ENCODE measurements around the gene TECR.
"Not testable (repeated sequence)": the region's sequence is repeated elsewhere in the genome, so short reads cannot be mapped to it uniquely, and the experiment has no call there.

The TECR gene

DNA sequence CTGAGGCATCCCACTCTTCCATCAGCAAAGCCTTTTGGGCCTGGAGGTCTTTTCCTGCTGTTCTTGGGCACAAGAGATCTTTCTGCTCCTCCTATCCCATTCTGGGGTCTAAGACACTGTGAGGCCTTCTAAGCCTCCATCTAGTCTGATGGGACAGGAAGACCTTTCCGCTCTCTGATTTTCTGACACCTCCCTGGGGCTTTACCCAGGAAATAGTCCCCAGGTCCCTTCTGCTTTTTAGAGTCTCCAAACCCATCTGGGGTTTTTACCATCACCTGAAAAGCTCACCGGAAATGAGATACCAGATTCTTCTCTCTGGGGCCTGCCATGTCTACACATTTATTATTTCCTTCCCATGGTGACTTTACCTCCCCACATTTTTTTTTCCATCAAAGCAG lies 74.6 kb downstream of the TECR start:
- H3K27ac ChIP-seq = no peak overlapping the region
- DNase-seq (ENCODE audit: low spot score) = no peak
- H3K4me3 ChIP-seq = no peak overlapping the region
- TF ChIP-seq, protein P1, sequence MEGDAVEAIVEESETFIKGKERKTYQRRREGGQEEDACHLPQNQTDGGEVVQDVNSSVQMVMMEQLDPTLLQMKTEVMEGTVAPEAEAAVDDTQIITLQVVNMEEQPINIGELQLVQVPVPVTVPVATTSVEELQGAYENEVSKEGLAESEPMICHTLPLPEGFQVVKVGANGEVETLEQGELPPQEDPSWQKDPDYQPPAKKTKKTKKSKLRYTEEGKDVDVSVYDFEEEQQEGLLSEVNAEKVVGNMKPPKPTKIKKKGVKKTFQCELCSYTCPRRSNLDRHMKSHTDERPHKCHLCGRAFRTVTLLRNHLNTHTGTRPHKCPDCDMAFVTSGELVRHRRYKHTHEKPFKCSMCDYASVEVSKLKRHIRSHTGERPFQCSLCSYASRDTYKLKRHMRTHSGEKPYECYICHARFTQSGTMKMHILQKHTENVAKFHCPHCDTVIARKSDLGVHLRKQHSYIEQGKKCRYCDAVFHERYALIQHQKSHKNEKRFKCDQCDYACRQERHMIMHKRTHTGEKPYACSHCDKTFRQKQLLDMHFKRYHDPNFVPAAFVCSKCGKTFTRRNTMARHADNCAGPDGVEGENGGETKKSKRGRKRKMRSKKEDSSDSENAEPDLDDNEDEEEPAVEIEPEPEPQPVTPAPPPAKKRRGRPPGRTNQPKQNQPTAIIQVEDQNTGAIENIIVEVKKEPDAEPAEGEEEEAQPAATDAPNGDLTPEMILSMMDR (IDR thresholded peaks at IDR 0.05) = no peak

DNA sequence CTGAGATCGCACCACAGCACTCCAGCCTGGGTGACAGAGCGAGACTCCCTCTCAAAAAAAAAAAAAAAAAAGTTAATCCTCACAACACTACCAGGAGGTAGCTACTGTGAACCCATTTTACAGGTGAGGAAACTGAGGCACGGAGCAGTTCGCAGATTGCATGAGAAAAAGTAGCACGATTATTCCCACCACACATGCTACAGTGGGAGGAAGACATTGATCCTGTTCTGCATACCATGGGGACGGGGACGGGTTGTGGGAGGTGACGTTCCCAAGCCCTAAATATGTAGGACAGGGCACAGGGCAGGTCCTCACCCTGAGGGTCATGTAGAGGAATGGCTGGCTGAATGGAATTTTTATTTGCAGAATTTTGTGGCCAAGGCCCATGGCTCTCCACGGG lies 77.2 kb downstream of the TECR start:
- Histone ChIP-seq H3K27ac (no peak overlapping the region), H3K4me3 (no peak overlapping the region)
- DNase-seq (ENCODE audit: low spot score) = no peak
- TF ChIP-seq, protein P1 (IDR thresholded peaks at IDR 0.05) = no peak

DNA sequence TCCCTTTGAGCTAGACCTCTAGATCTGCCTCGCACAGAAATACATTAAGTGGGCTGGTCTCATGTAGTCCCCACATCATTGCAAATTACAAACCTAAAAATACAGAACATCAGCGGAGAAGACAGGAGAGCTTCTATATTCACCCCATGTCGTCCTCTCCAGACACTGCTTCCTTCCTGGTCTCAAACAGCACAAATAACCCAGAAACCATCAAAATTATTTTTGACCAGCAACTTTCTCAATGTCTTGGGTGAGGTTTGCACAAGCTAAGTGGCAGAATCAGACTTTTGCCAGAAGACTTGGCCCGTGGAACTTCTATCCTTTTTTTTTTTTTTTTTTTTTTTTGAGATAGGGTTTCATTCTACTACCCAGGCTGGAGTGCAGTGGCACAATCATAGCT lies 81.7 kb downstream of the TECR start:
- no peak for DNase-seq (ENCODE audit: low spot score)
- Histone ChIP-seq H3K27ac (no peak overlapping the region), H3K4me3 (no peak overlapping the region)
- TF ChIP-seq, protein P1 (IDR thresholded peaks at IDR 0.05) = no peak

DNA sequence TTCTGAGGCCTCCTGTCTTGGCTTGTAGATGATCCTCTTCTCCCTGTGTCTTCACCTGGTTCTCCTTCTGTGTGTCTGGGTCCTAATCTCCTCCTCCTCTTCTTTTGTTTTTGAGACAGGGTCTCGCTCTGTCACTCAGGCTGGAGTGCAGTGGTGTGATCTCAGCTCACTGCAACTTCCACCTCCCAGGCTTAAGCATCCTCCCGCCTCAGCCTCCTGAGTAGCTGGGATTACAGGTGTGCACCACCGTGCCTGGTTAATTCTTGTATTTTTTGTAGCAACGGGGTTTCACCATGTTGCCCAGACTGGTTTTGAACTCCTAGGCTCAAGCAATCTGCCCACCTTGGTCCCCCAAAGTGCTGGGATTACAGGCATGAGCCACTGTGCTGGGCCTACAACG lies 82.8 kb downstream of the TECR start:
- not testable (repeated sequence) for DNase-seq (ENCODE audit: low spot score)

DNA sequence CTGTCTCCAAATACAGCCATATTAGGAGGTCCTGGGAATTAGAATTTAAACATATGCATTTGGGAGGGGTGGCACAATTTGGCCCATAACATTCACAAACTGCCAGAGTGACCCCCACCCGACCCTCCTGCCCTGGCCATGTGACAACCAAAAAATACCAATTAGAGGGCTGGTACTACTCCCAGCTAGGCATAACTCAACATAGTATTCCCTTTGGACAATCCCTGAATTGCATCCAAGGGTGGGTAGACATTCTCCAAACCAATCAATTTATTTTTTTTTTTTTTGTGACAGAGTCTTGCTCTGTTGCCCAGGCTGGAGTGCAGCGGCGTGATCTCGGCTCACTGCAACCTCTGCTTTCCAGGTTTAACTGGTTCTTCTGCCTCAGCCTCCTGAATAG lies 83.3 kb downstream of the TECR start:
- Histone ChIP-seq H3K4me3 (no peak overlapping the region), H3K27ac (no peak overlapping the region)
- TF ChIP-seq, protein P1 (IDR thresholded peaks at IDR 0.05) = no peak
- DNase-seq (ENCODE audit: low spot score) = no peak

More for the DNA sequence above, 82.8 kb downstream of the TECR start:
- not testable (repeated sequence) for H3K27ac ChIP-seq, H3K4me3 ChIP-seq

DNA sequence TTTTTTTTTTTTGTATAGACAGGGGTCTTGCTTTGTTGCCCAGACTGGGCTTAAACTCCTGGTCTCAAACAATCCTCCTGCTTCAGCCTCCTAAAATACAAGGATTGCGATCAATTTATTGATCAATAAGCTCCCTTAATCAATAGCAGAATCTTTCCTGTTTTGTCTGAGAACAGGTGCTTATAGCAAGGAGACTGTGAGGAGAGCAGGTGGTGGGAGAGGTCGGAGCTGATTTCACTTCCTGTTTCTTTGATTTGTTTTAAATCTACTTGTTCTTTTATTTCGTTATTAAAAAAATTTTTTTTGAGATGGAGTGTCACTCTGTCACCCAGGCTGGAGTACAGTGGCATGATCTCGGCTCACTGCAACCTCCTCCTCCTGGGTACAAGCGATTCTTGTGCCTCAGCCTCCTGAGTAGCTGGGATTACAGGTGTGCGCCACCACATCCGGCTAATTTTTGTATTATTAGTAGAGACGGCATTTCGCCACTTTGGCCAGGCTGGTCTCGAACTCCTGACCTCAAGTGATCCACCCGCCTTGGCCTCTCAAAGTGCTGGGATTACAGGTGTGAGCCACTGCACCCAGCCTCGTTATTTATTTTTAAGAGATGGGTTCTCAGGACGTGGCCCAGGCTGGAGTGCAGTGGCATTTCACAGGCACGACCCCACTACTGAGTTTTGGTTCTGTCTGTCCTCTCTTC lies 84.2 kb downstream of the TECR start:
- not testable (repeated sequence) for DNase-seq (ENCODE audit: low spot score); H3K27ac ChIP-seq; H3K4me3 ChIP-seq

DNA sequence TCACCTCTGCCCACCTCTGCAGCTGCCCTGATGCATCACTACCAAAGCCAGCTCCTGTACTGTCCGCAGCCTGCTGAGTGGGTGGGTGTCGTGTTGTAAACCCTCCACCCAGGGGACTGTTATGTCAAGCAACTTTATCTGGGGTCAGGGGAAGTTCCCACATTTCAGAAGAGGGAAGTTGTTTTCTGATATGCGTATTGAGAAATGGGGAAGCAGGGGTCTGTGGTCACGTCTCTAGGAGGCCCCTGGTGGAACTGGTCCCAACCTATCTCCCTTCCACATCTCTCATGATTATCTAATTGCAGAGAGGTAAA lies 84.7 kb downstream of the TECR start:
- H3K4me3 ChIP-seq = no peak overlapping the region
- no peak overlapping the region for H3K27ac ChIP-seq
- TF ChIP-seq, protein P1 (IDR thresholded peaks at IDR 0.05) = no peak
- no peak for DNase-seq (ENCODE audit: low spot score)

All from coronary artery (tissue), 2 donors.